ENCODE results near the gene KLK11.

DNA sequence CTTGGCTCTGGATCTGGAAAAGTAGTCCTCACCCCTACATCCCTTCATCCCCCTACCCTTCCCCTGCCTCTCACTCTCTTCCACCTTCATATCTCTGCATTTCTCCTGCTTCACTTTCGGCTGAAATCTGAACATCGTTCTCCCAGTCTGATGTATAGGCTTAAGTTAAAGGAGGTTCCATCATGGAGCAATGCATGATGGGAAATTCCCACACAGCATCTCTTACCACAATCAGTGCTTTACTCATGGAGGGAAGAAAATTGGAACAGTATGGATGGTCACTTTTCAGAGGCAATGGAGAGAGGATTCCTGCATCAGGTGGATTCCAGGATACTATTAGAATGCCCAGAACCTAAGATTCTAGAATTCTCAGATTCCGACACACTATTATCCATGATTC is 18.9 kb downstream of the KLK11 start:
- TF ChIP-seq, protein P1, sequence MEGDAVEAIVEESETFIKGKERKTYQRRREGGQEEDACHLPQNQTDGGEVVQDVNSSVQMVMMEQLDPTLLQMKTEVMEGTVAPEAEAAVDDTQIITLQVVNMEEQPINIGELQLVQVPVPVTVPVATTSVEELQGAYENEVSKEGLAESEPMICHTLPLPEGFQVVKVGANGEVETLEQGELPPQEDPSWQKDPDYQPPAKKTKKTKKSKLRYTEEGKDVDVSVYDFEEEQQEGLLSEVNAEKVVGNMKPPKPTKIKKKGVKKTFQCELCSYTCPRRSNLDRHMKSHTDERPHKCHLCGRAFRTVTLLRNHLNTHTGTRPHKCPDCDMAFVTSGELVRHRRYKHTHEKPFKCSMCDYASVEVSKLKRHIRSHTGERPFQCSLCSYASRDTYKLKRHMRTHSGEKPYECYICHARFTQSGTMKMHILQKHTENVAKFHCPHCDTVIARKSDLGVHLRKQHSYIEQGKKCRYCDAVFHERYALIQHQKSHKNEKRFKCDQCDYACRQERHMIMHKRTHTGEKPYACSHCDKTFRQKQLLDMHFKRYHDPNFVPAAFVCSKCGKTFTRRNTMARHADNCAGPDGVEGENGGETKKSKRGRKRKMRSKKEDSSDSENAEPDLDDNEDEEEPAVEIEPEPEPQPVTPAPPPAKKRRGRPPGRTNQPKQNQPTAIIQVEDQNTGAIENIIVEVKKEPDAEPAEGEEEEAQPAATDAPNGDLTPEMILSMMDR (IDR thresholded peaks at IDR 0.05): no peak
- TF ChIP-seq POLR2A (IDR thresholded peaks at IDR 0.05): no peak
- TF ChIP-seq EP300 (IDR thresholded peaks at IDR 0.05): no peak
- no peak for TF ChIP-seq POLR2AphosphoS5 (IDR thresholded peaks at IDR 0.05)

Measured in upper lobe of left lung (tissue), 4 donors.